Heart right ventricle (tissue), 16 donors: ENCODE data around the gene PALD1. TPM values are rescaled to one million over a fixed set of nuclear protein-coding genes. Genes with fewer than 3 reads are reported as not detected.

Source experiments
- ATAC-seq, 8 donors: fragments of 200-7000 bp; cut with Tn5 transposase; one replicate each; pipeline ENCODE4 v1.9.1; 2020; ENCODE audit warnings: mild to moderate bottlenecking in 8 of 8, moderate library complexity in 8 of 8, moderate number of reproducible peaks in 1 of 8
- DNase-seq, 2 donors: peaks; one replicate each; pipeline ENCODE4 v3.0.0-alpha.2; 2020
- H3K27ac ChIP-seq, 10 donors: fragments of 200-600 bp; sonication (generic) in 2 of 10; one replicate each; pipeline versions ENCODE4 v1.5.0 to v1.8.0; 2020 to 2022; ENCODE audit warnings: mild to moderate bottlenecking in 3 of 10
- H3K27me3 ChIP-seq, 7 donors: fragments of 200-600 bp; one replicate each; pipeline ENCODE4 v1.8.0; 2021 to 2022; ENCODE audit warnings: mild to moderate bottlenecking in 2 of 7
- H3K36me3 ChIP-seq, 9 donors: fragments of 200-600 bp; sonication (generic) in 1 of 9; one replicate each; pipeline versions ENCODE4 v1.5.0 to v1.8.0; 2020 to 2022; ENCODE audit warnings: mild to moderate bottlenecking in 2 of 9
- H3K4me1 ChIP-seq, 9 donors: fragments of 200-600 bp; sonication (generic) in 1 of 9; one replicate each; pipeline versions ENCODE4 v1.5.0 to v1.8.0; 2020 to 2022; ENCODE audit warnings: mild to moderate bottlenecking in 4 of 9
- H3K4me3 ChIP-seq, 10 donors: fragments of 200-600 bp; sonication (generic) in 2 of 10; one replicate each; pipeline versions ENCODE4 v1.5.0 to v1.8.0; 2020 to 2022; ENCODE audit warnings: mild to moderate bottlenecking in 7 of 10, moderate library complexity in 2 of 10
- H3K9me3 ChIP-seq, 11 donors: fragments of 200-600 bp in 10 of 11; sonication (generic) in 2 of 11; one replicate each; pipeline versions ENCODE4 v1.5.0 to v1.8.0; 2013 to 2022; ENCODE audit warnings: mild to moderate bottlenecking in 2 of 11, control low read depth in 1 of 11, moderate library complexity in 1 of 11
- CTCF ChIP-seq, 9 donors: fragments of 200-600 bp; sonication (generic) in 2 of 9; IDR thresholded peaks; one replicate each; pipeline versions ENCODE4 v1.5.0 to v1.8.0; 2021 to 2022; ENCODE audit warnings: antibody characterized with exemption in 9 of 9, mild to moderate bottlenecking in 5 of 9, moderate library complexity in 1 of 9
- WGBS, 2 donors: extraction: QIAGEN DNeasy Blood & Tissue Kit; methylation state at CpG; one replicate each; pipeline ENCODE4 v1.1.7; 2013; ENCODE audit warnings: inconsistent platforms in 1 of 2; 5-methylcytosine and 5-hydroxymethylcytosine counted together
- intact Hi-C, 10 donors: fragments of 100-400 bp; cut with DNase I; formaldehyde crosslinking; loops; one replicate each; pipeline versions ENCODE4 v1.11.1 to v1.14.2; 2022
- polyA plus RNA-seq, 2 donors: library from polyadenylated mRNA; stranded (reverse); fragments of 200-250 nt; gene quantifications; one replicate each; pipeline ENCODE4 v1.2.3, GENCODE V29; 2013
- total RNA-seq, 10 donors: library from RNA; stranded (reverse); fragmentation: NEBNext Ultra II Directional in 3 of 10; extraction: Animal tissue kit (Norgen Biotek cat#: 25700) in 3 of 10; gene quantifications; one replicate each; pipeline versions ENCODE4 v1.2.1 to v1.2.4, GENCODE V29; 2021 to 2023
- donor health status: Arrhythmogenic right ventricular cardiomyopathy.
- donor health status: ischemic (EF 13 %, LVEDD 7.1; RV severe dilation, severe dysfunction).
- donor health status: healthy with polysubstance abuse.
- donor health status: DM: no; HTN: yes; CAD: no.
- donor health status: DM: no; HTN: no; CAD: no.
- donor health status: ischemic (EF 25% LVEDD 6.9; RV normal size, moderate dysfunction).
- donor health status: ischemic (EF 25% LVEDD 5.7; RV mildly dilated, moderate dysfunction).
- donor health status: healthy.
- donor health status: DM: yes; HTN: yes; CAD: no.
- donor health status: Ischemic cardiomyopathy.
- donor health status: ischemic (EF 35%, LVEDD 5.7; RV mildly dilated, moderate dysfunction).
- donor health status: nonischemic (EF 11% LVEDD 7.7; RV severe dilation, severe dysfunction).
- donor health status: DM: yes; HTN: yes; CAD: no.
- donor health status: PGD.
- donor health status: ischemic (EF 29% LVEDD 5.4; RV normal size, mild dysfunction).
- donor health status: nonischemic (EF 23%, LVEDD 6.1; RV moderate dilation, normal function).

Gene PALD1
- total and polyA plus RNA-seq, 12 donors: 4.1 to 10.3 (median 5.9) TPM

DNA sequence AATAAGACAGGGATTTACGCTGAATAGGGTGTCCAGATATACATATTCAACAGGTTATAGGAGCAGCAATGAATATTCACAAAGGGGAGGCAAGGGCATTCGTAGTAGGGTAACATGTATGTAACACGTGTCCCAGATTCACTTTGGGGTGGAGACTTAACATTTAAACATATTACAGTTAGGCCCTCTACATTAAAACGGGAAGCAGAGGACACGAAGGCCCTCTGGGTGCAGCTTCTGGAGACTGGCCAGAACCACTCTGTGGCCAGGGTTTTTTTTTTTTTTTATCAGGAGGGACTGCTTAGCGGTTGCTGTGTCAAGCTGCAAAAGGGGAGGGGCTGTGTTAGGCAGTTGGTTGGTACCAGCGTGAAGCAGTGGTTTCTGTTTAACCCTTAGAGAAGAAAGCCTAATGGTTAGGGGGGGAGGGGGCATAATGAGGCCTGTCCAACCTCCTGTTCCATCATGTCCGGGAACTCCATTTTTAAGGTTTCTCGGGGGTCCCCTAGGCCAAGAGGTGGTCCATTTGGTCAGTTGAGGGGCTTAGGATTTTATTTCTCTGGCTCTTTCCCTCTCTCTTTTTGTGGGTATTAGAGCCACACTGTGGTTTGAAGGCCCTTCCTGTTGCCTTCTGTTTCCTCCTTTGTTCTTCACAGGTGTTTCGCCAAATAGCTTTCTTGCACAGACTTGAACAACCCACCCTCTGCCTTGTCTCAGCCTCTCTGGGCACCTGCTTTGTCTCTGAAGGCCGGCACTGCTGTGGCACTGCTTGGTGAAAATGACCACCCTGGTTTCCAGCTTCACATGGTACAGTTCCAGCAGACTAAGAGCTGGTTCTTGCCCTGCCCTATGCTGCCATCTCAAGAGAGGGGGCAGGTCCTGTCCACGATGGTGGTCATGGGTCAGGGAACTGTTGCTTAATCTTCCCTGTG is 97.6 kb downstream of the PALD1 start:
- Histone ChIP-seq H3K4me3 (peak overlapping the region in 1 of 10 donors; percentile 9), H3K4me1 (peaks cover 4 to 50% (median 18%) of the 10 kb centered on the region in 9 donors), H3K27me3 (no peaks in the 10 kb centered on the region), H3K27ac (peak overlapping the region in 3 of 10 donors; percentile 19 to 73 (median 45)), H3K36me3 (peaks cover 0 to under 1% (median 0%) of the 10 kb centered on the region in 9 donors), H3K9me3 (no peaks in the 10 kb centered on the region)
- no peak for TF ChIP-seq CTCF (IDR thresholded peaks at IDR 0.05)
- DNase-seq: peak; percentile 38 to 72
- WGBS, 2 donors: 38 to 41% methylated on average over 12 of the region's 12 CpGs
- peak; percentile 86 to 93 (median 88) for ATAC-seq
- intact Hi-C loops: no loop called here

GRCh38 chr10:70576803-70577517 is 98.4 kb downstream of the PALD1 start:
- no peaks in the 10 kb centered on the region for H3K9me3 ChIP-seq
- DNase-seq: no peak
- H3K36me3 ChIP-seq: no peaks in the 10 kb centered on the region
- H3K4me1 ChIP-seq: peaks cover 4 to 50% (median 18%) of the 10 kb centered on the region in 9 donors
- ATAC-seq: no peak
- peak overlapping the region in 1 of 10 donors; percentile 73 for H3K27ac ChIP-seq
- H3K4me3 ChIP-seq: no peak overlapping the region
- TF ChIP-seq CTCF (IDR thresholded peaks at IDR 0.05): no peak
- WGBS, 2 donors: 84 to 91% methylated on average over 2 of the region's 2 CpGs
- no peaks in the 10 kb centered on the region for H3K27me3 ChIP-seq
- intact Hi-C loops: no loop called here

DNA sequence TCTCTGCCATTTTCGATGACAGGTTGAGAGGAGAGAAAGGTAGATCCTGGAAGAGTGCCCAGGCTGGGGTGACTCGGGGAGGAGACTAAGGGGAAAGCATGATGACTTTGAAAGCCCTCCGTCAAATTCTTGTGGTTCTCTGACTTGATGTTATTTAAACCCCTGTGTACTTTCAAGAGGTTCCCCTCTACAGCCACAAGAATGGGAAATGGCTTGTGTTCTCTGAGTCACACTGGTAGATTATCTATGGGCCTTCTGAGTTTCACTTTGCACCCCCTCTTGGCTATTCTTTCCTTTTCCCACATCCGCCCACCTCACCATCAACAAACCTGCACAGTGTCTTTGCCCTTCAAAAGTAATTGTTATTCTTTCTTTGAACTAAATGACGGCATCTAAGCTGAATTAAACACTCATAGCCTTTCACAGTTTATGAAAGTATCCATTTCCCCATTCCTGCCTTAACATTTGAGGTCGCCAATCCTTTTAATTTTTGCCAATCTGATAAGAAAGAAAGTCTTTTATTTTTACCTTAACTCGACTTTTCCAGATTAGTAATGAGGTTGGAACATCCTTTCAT is 99.9 kb downstream of the PALD1 start:
- Histone ChIP-seq H3K36me3 (no peaks in the 10 kb centered on the region), H3K4me3 (no peak overlapping the region), H3K9me3 (no peaks in the 10 kb centered on the region), H3K27me3 (no peaks in the 10 kb centered on the region), H3K27ac (peak overlapping the region in 1 of 10 donors; percentile 18), H3K4me1 (peaks cover 4 to 50% (median 22%) of the 10 kb centered on the region in 9 donors)
- DNase-seq (no peak), ATAC-seq (peak in 3 of 8 donors; percentile 32 to 60 (median 41))
- intact Hi-C loops: no loop called here
- no peak for TF ChIP-seq CTCF (IDR thresholded peaks at IDR 0.05)
- WGBS, 2 donors: 55 to 56% methylated on average over 7 of the region's 7 CpGs
